ENCODE results near the gene IRGC.
"Not testable (repeated sequence)": the region's sequence is repeated elsewhere in the genome, so short reads cannot be mapped to it uniquely, and the experiment has no call there.

IRGC gene, protein sequence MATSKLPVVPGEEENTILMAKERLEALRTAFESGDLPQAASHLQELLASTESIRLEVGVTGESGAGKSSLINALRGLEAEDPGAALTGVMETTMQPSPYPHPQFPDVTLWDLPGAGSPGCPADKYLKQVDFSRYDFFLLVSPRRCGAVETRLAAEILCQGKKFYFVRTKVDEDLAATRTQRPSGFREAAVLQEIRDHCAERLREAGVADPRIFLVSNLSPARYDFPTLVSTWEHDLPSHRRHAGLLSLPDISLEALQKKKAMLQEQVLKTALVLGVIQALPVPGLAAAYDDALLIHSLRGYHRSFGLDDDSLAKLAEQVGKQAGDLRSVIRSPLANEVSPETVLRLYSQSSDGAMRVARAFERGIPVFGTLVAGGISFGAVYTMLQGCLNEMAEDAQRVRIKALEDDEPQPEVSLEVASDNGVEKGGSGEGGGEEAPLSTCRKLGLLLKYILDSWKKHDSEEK

DNA sequence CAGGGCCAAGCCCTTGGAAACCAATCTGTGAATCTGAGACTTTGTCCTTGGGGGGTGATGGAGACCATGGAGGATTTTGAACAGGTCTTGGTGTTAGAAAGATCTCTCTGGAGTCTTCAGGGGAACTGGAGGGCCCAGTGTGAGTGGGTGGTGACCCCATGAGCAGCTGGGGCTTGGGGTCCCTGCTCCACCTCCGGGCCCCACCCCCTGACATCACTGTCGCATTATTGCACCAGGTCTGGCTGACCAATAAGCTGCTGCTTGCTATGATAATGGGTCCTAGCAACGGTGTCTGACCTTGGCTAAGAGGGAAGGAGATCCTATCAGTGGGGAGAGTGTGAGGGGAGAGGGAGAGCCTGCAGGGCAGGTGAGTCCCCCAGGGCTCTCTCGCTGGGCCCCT lies at the start of gene IRGC:
Gene IRGC (plus strand): TSS at position 301 of the 400 bp plus-strand sequence. CDS start 2,483 bp downstream, outside the sequence.
- no peak for DNase-seq

DNA sequence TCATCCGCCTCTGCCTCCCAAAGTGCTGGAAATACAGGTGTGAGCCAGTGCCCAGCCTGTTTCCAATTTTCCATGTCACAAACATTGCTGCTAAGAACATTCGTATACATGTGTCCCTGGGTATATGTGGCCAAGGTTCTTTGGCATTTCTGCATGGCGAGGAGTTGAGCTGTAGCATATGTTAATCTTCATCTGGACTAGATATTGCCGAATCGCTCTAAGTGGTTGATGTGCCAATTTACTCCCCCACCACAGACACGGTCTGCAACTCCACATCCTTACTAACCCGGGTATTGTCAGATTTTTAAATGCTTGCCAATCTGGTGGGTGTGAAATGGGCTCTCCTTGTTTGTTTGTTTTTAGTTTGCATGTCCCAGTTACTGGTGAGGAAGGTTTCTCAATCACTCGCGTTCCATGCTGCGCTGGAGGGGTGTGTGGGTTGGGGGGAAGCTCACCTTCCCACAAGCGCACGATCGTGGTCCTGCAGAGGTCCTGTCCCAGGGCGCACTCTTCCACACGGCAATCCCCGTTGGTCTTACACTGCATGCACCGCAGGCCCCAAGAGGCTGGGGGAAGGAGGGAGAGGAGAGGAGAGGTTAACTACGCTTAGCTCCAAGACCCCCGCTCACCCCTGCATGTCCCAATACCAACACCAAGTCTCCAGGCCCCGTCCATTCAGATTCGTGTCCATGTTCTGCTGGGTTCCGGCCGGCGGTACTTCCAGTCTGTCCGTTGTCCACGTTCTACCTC lies 48.6 kb upstream of the IRGC start:
- DNase-seq, result no peak

- DNase-seq, result no peak
Observed at GRCh38 chr19:43667876-43668405, 47.9 kb upstream of the IRGC start.

DNA sequence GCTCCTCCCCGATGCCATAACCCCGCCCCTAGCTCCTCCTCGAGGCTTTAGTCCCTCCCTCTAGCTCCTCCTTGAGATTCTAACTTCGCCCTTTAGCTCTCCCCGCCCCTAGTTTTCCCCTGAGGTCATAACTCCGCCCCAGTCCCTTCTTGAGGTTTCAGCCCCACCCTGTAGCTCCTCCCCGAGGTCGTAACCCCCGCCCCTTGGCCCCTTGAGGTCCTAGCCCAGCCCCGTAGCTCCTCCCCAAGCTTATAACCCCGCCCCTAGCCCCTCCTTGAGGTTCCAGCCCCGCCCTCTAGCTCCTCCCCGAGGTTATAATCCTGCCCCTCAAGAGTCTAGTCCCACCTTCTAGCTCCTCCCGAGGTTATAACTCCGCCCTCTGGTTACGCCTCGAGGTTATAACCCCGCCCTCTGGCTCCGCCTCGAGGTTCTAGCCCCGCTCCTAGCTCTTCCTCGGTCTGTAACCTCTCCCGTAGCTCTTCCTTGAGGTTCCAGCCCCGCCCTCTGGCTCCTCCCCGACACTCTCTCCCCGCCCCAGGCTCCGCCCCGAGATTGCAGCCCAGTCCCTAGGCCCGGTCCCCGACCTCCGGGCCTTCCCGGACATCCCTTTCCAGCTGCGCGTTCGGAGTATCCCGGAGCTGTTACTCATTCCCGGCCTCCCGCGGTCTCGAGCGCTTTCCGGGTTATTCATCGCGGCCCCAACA lies 47.3 kb upstream of the IRGC start:
- DNase-seq, result peak; percentile 94

GRCh38 chr19:43672061-43672679 lies 43.7 kb upstream of the IRGC start:
- no peak for DNase-seq

- no peak for DNase-seq
Observed at GRCh38 chr19:43673637-43674036, 42.2 kb upstream of the IRGC start.

DNA sequence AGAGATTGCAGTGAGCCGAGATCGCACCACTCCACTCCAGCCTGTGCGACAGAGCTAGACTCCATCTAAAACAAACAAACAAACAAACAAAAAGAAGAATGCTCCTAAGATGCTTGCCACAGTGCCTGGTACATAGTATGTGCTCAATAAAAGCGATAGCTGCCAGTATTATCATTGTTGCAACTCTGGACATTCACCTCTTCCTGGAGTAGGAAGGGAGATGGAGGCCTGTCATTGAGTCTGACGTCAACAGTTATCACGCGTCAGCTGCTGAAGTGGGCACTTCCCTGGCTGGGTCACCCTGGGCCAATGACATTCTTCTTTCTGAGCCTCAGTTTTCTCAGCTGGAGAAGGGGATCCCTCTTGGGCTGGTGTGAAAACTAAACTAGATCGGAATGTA lies 41.7 kb upstream of the IRGC start:
- DNase-seq, result no peak

DNA sequence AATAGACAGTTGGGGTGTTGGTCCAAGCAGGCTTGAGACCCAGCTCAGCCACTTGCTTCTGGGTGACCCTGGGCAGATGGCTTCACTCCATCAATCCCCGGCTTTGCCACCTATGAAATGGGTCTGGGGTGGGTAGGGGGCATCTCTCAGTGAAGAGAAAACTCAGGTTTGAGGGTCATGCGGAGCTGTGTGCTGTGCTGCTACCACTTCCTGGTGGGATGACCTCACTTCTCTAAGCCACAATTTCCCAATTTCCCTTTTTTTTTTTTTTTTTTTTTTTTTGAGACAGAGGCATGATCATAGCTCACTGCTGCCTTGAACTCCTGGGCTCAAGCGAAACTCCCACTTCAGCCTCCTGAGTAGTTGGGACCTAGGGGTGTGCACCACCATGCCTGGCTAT lies 41.3 kb upstream of the IRGC start:
- no peak for DNase-seq

DNA sequence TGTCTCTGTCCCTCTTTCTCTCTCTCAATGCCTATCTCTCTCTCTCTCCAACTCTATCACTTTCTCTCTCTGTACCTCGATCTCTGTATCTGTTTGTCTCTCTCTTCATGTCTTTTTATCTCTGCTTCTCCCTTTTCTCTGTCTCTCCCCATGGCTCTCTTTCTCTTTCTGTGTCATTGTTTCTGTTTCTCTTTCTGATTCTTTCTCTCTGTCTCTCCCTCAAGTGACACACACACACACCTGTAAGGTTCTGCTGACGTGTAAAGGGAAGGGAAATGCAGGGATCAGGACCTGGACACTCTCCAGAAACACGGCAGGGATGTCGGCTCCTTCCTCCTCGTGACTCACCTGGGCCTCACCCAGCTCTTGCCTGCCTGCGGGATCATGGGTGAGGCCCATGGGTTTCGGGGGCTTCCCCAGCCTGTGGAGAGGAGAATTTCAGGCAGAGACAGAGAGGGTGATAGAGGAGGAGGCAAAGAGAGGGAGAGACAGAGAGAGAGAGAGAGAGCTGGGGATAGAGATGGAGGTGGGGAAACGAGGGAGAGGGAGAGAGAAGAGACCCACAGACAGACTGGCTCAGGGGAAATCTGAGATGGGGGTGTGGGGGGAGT lies 40.5 kb upstream of the IRGC start:
- no peak for DNase-seq

DNA sequence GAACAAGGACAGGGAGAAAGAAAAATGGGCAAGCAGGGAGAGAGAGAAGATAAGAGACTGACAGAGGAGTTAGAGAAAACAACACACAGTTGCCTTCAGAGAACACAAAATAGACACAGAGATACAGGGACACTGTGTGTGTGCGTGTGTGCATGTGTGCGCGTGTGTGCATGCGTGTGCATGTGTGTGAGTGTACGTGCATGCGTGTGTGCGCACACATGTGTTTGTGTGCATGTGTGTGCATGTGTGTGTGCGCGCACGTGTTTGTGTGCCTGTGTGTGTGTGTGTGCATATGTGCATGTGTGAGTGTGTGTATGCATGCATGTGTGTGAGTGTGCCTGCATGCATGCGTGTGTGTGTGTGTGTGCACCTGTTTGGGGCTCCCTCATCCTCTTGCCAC lies 40.0 kb upstream of the IRGC start:
- DNase-seq, result no peak

DNA sequence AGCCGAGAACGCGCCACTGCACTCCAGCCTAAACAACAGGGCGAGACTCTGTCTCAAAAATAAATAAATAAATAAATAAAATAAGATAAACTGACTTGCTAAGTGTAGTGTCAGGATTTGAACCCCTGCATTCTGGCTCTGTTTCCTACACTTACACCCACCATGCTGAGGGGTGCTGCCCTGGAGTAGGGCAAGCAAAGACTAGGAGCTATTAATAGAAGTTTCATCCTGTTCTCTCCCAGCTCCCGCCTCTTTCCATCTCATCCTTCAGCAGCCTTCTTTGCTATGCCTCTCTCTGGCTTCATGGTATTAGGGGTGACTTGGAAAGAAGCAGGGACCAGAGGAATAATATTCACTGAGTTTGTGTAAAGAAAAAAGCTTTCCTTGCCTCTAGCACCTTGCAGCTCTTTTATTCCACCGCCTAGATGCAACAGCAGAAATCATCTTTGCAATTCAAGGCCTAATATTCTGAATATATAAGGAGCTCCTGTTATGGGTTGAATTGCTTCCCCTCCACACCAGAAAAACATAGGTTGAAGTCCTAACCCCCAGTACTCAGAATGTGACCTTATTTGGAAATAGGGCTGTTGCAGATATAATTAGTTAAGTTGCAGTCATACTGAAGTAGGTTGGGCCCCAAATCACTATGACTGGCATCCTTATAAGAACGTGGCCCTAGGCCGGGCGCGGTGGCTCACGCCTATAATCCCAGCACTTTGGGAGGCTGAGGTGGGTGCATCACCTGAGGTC lies 37.2 kb upstream of the IRGC start:
- no peak for DNase-seq

DNA sequence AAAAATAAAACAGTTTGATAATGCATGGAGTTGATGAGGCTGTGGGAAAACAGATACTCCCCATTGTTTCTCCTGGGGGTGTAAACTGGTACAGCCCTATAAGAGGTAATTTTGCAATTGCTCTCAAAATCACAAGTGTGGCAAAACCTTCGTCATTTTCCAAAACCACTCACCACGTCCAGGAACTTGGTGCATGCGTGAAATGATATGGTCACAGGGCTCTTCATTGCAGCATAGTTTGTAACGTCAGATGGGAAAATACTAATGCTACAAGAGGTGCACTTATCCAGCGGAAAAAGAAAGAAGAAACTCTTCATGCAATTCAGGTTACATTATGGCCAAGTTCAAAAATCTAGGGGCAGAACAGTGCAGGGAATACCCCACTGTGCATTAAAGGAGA lies 34.1 kb upstream of the IRGC start:
- no peak for DNase-seq

- not testable (repeated sequence) for DNase-seq
Observed at GRCh38 chr19:43682269-43682668, 33.6 kb upstream of the IRGC start.

- DNase-seq, result no peak
Observed at GRCh38 chr19:43682824-43683661, 32.8 kb upstream of the IRGC start.

DNA sequence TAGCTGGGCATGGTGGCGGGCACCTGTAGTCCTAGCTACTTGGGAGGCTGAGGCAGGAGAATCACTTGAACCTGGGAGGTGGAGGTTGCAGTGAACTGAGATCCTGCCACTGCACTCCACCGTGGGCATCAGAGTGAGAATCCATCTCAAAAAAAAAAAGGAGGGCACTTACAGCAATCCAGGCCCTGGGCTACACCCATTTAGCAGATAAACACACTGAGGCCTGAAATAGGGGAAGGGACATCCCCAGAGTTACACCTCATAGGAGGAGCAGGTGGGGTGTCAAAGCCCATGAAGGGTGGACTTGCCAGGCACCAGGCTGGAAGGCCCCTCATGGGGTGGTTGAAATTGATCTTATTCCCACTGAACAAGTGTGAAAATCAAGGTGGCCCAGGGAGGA lies 32.0 kb upstream of the IRGC start:
- no peak for DNase-seq

- DNase-seq, result no peak
Observed at GRCh38 chr19:43684326-43684725, 31.6 kb upstream of the IRGC start.

DNA sequence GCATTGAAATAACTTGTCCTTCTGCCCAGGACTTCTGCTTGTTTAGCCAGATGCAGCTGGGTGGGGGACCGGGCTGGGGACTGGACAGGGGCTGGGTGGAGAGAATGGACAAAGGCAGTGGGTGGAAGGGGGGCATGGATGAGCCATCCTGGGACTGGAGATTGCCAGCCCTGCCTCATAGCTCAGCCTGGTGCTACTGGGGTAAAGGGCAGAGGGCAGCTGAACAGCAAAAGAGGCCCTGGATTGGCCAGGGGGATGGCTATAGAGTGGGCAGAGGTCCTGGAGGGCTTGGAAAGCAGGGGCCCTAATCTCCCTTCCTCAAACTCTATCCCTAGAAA lies 28.2 kb upstream of the IRGC start:
- no peak for DNase-seq

- DNase-seq, result no peak
Observed at GRCh38 chr19:43688059-43688701, 27.7 kb upstream of the IRGC start.

DNA sequence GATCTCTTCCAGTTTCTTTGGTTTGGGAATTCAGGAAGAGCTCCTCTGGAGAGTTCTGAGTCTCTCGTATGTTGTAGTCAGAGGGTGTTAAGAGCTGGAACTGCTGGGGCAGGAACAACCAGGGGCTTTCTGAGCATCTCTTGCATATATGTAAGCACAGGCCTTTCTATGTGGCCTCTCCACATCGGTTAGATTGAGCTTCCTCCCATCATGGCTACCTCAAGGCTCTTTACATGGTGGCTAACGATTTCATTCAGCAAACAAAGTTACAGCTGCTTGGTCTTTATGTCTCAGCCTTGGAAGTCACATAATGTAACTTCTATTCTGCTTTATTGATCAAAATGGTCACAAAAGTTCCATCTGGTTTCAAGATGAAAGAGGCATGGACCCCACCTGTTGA lies 25.4 kb upstream of the IRGC start:
- no peak for DNase-seq

- no peak for DNase-seq
Observed at GRCh38 chr19:43690890-43691289, 25.0 kb upstream of the IRGC start.
